ENCODE measurements around the gene ALG13. TPM values are rescaled to one million over a fixed set of nuclear protein-coding genes. Genes with fewer than 3 reads are reported as not detected.
"Not testable (repeated sequence)": the region's sequence is repeated elsewhere in the genome, so short reads cannot be mapped to it uniquely, and the experiment has no call there.

The ALG13 gene
- 10 to 100 TPM; 38.4 to 82.8 (median 53.2) TPM for total RNA-seq

DNA sequence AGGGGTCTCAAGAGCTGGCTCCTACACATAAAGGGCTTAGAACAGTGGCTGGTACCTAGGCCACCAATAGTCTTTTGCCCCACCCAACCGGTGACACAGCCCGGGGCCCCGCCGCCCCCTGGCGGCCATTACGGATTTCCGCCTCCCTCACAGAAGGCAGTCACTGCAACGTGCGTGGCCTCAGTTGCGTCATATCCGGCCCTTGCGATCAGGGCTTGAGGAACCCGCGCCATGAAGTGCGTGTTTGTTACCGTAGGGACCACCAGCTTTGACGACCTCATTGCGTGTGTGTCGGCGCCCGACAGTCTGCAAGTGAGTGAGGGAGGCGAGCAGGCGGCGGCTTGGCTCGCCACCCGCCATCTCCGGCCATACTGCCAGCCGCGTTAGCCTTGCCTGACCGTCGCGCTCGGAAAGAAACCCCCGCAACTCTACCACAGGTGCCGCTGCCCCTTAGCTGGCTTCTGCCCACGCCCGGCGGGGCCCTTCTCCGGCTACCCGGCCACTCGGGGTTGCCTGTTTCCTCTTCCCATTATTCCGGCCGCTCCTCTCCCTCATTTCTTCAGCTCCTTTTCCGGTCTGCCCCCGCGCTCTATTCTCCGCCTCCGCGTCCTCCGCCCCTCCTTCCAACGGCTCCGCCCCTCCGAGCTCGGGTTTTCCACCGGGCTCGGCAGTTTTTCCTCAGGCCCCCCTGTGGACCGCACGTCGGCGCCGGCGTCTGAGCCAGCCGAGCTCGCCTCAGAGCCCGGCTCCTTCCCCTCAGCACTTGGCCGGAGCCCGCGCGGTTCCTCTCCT lies at the start of gene ALG13:
TSS of gene ALG13 (plus strand) at position 183 of the 792 bp plus-strand sequence. CDS start at position 232, 49 bp downstream.
- Histone ChIP-seq H3K4me1 (peaks cover 0 to 8% (median 0%) of the 10 kb centered on the region in 4 donors), H3K4me3 (peak within 1 kb of the TSS; percentile 62 to 77 (median 64)), H3K36me3 (peaks cover 0 to 5% (median 0%) of the 10 kb centered on the region in 3 donors), H3K27me3 (peaks cover 0 to 18% of the 10 kb centered on the region in 2 donors), H3K9me3 (no peaks in the 10 kb centered on the region), H3K27ac (peak within 1 kb of the TSS; percentile 92 to 99 (median 98))
- TF ChIP-seq POLR2A (IDR thresholded peaks at IDR 0.05) (peak in 1 of 2 donors; percentile 70), EP300 (IDR thresholded peaks at IDR 0.05) (peak; percentile 44 to 81)
- TF ChIP-seq, protein P1, sequence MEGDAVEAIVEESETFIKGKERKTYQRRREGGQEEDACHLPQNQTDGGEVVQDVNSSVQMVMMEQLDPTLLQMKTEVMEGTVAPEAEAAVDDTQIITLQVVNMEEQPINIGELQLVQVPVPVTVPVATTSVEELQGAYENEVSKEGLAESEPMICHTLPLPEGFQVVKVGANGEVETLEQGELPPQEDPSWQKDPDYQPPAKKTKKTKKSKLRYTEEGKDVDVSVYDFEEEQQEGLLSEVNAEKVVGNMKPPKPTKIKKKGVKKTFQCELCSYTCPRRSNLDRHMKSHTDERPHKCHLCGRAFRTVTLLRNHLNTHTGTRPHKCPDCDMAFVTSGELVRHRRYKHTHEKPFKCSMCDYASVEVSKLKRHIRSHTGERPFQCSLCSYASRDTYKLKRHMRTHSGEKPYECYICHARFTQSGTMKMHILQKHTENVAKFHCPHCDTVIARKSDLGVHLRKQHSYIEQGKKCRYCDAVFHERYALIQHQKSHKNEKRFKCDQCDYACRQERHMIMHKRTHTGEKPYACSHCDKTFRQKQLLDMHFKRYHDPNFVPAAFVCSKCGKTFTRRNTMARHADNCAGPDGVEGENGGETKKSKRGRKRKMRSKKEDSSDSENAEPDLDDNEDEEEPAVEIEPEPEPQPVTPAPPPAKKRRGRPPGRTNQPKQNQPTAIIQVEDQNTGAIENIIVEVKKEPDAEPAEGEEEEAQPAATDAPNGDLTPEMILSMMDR (IDR thresholded peaks at IDR 0.05) = peak; percentile 62 to 82 (median 68)
- 2 to 22% methylated on average over 27 to 69 of the region's 69 CpGs for WGBS, 2 donors
- DNase-seq (ENCODE audit: low spot score in 2 of 2) = peak; percentile 68 to 77

DNA sequence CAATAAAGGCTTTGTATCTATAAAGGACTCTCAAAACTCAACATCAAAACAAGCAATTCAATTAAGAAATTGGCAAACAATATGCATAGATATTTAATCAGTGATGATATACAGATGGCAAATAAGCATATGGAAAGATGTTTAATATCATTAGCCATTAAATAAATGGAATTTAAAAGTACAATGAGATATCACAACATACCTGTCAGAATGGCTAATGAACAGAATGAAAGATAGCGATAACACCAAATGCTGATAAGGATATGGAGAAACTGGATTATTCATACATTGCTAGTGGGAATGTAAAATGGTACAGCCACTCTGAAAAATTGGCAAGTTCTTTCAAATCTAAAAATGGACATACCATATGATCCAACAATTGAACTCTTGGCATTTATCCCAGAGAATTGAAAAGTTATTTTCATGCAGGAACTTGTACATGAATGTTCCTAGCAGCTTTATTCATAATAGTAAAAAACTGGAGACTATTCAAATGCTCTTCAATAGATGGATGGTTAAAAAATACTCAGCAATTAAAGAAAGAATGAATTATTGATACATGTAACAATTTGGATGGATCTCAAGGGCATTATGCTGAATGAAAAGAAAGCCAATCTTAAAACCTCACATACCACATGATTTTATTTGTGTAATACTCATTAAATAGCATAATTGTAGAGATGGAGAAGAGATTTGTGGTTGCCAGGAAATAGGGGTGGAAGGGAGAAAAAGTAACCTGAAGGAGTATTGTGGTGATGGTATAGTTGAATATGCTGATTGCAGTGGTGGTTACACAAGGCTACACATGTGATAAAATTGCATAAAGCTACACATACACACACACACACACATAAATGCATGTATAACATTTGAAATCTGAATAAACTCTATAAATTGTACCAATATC lies 45.9 kb upstream of the ALG13 start:
- no peaks in the 10 kb centered on the region for H3K36me3 ChIP-seq
- no peak for DNase-seq (ENCODE audit: low spot score in 2 of 2)
- no peaks in the 10 kb centered on the region for H3K4me1 ChIP-seq
- H3K9me3 ChIP-seq = no peaks in the 10 kb centered on the region
- no peak overlapping the region for H3K27ac ChIP-seq
- H3K27me3 ChIP-seq = peaks cover 0 to 6% of the 10 kb centered on the region in 2 donors
- WGBS, 2 donors = 79 to 84% methylated on average over 1 of the region's 1 CpG
- no peak overlapping the region for H3K4me3 ChIP-seq
- TF ChIP-seq POLR2A (IDR thresholded peaks at IDR 0.05) (no peak), EP300 (IDR thresholded peaks at IDR 0.05) (no peak)
- TF ChIP-seq, protein P1 (IDR thresholded peaks at IDR 0.05) = no peak

DNA sequence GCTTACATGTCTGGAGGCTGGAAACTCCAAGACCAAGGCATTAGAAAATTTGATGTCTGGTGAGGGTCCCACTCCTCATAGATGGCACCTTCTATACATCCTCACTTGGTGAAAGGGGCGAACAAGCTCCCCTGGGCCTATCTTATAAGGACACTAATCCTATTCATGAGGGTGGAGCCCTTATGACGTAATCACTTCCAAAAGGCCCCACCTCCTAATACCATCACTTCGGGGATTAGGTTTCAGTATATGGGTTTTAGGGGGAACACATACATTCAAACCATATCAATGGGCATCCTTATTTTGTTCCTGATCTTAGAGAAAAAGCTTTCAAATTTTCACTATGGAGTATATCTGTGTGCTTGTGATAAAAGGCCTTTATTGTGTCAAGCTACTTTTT lies 39.0 kb upstream of the ALG13 start:
- TF ChIP-seq, protein P1 (IDR thresholded peaks at IDR 0.05) = no peak
- 73 to 94% methylated on average over 3 of the region's 3 CpGs for WGBS, 2 donors
- H3K27ac ChIP-seq = no peak overlapping the region
- no peaks in the 10 kb centered on the region for H3K27me3 ChIP-seq
- no peaks in the 10 kb centered on the region for H3K36me3 ChIP-seq
- no peaks in the 10 kb centered on the region for H3K4me1 ChIP-seq
- DNase-seq (ENCODE audit: low spot score in 2 of 2) = no peak
- H3K4me3 ChIP-seq = no peak overlapping the region
- no peaks in the 10 kb centered on the region for H3K9me3 ChIP-seq

DNA sequence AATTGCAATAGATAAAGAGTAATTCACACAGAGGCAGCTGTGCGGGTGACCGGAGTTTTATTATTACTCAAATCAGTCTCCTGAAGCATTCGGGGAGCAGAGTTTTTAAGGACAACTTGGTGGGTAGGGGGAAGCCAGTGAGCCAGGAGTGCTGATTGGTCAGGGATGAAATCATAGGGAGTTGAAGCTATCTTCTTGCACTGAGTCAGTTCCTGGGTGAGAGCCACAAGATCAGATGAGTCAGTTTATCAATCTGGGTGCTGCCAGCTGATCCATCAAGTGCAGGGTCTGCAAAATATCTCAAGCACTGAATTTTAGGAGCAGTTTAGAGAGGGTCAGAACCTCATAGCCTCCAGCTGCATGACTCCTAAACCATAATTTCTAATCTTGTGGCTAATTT lies 35.8 kb upstream of the ALG13 start:
- DNase-seq (ENCODE audit: low spot score in 2 of 2); H3K27ac ChIP-seq; H3K27me3 ChIP-seq; H3K4me1 ChIP-seq; H3K9me3 ChIP-seq; H3K36me3 ChIP-seq; H3K4me3 ChIP-seq: not testable (repeated sequence)
- 76 to 80% methylated on average over 3 of the region's 3 CpGs for WGBS, 2 donors

DNA sequence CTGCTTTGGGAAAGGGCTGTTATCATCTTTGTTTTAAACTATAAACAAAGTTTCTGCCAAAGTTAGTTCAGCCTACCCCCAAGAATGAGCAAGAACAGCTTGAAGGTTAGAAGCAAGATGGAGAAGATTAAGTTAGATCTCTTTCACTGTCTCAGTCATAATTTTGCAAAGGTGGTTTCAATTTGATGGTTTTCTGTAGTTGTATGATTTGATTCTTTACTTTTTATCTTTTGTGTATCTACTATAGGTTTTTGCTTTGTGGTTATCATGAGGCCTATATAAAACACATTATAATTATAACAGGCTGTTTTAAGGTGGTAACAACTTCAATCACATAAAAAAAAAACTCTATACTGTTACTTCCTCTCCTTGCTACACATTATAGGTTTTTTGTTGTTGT lies 35.4 kb upstream of the ALG13 start:
- Histone ChIP-seq H3K9me3 (no peaks in the 10 kb centered on the region), H3K4me3 (no peak overlapping the region), H3K27me3 (no peaks in the 10 kb centered on the region), H3K36me3 (no peaks in the 10 kb centered on the region), H3K4me1 (no peaks in the 10 kb centered on the region), H3K27ac (no peak overlapping the region)
- DNase-seq (ENCODE audit: low spot score in 2 of 2) = no peak
- no peak for TF ChIP-seq POLR2A (IDR thresholded peaks at IDR 0.05)
- TF ChIP-seq, protein P1 (IDR thresholded peaks at IDR 0.05) = no peak

Data from tibial nerve (tissue), 4 donors.